ENCODE results near the gene OSBPL2.

The OSBPL2 gene

GRCh38 chr20:62242176-62242575 lies 3.9 kb downstream of the OSBPL2 start:
- TF ChIP-seq, protein P1, sequence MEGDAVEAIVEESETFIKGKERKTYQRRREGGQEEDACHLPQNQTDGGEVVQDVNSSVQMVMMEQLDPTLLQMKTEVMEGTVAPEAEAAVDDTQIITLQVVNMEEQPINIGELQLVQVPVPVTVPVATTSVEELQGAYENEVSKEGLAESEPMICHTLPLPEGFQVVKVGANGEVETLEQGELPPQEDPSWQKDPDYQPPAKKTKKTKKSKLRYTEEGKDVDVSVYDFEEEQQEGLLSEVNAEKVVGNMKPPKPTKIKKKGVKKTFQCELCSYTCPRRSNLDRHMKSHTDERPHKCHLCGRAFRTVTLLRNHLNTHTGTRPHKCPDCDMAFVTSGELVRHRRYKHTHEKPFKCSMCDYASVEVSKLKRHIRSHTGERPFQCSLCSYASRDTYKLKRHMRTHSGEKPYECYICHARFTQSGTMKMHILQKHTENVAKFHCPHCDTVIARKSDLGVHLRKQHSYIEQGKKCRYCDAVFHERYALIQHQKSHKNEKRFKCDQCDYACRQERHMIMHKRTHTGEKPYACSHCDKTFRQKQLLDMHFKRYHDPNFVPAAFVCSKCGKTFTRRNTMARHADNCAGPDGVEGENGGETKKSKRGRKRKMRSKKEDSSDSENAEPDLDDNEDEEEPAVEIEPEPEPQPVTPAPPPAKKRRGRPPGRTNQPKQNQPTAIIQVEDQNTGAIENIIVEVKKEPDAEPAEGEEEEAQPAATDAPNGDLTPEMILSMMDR (IDR thresholded peaks at IDR 0.05; ENCODE audit: low read depth, low read length, missing control alignments) = no peak
- no peak for DNase-seq (ENCODE audit: low read depth)
- no peak overlapping the region for H3K4me3 ChIP-seq (ENCODE audit: low read depth, low read length)

DNA sequence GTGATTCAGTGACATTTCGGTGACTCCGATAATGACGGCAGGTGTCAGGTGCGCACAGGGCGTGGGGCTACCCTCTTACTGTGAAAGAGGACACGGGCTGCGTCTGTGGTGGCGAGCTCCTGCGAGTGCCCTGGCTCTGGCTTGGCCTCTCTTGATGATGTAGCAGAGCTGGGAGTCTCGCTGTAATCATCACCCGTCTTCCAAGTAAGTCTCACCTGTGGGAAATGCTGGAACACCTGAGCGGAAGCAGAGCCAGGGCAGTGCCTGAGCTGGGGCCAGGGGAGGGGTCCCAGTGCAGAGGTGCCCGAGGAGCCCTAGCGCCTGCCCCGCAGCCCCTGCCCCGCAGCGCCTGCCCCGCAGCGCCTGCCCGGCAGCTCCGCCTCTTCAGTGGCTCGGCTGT lies 4.8 kb downstream of the OSBPL2 start:
- H3K4me3 ChIP-seq (ENCODE audit: low read depth, low read length) = no peak overlapping the region
- DNase-seq (ENCODE audit: low read depth) = no peak
- TF ChIP-seq, protein P1 (IDR thresholded peaks at IDR 0.05; ENCODE audit: low read depth, low read length, missing control alignments) = no peak

DNA sequence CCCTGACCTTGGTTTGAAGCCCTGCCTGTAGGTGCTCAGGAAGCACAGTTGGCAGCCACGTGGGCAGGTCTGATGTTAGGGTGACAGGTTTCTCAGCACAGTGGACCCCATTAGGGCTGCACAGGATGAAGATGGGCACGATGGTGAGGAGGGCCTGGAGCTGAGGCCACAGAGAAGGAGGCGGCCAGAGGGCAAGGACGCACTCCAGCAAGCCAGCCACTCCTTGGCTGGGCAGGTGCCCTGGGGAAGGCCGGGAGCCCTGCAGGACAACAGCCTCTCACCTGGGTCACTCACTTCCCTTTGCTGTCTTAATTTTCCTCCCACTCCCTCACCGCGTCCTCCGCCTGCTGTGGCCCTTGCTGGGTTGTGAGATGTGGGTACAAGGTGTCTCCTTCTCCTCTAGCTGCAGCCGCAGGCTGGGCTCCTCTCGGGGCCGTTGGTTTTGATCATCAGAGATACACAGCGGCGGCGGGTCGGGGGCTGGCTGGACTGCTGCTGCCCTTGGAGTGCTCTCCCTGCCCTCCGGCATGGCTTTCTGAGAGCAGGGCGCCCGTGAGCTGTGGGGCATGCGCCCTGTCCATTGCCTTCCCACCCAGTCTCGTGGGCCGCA lies 5.7 kb downstream of the OSBPL2 start:
- TF ChIP-seq, protein P1 (IDR thresholded peaks at IDR 0.05; ENCODE audit: low read depth, low read length, missing control alignments) = no peak
- no peak overlapping the region for H3K4me3 ChIP-seq (ENCODE audit: low read depth, low read length)
- no peak for DNase-seq (ENCODE audit: low read depth)

GRCh38 chr20:62244644-62245108 lies 6.4 kb downstream of the OSBPL2 start:
- TF ChIP-seq, protein P1 (IDR thresholded peaks at IDR 0.05; ENCODE audit: low read depth, low read length, missing control alignments) = no peak
- DNase-seq (ENCODE audit: low read depth) = no peak
- no peak overlapping the region for H3K4me3 ChIP-seq (ENCODE audit: low read depth, low read length)

DNA sequence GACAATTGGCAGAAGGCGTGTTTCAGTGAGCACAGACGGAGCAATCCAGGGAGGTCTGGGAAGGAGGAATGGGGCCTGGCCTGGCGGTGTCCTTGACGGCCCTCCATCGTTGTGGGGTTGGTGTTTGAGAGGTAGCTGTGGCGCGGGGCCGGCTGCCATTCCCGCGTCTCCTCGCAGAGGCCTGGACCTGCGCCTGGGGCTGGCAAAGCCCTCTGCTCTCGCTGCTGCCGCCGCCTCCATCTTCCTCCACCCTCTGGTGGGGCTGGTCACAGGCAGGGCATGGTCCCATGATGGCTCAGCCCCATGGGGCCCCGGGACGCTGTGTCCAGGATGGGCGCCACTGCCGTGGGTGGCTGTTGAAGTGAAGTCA lies 7.6 kb downstream of the OSBPL2 start:
- no peak for DNase-seq (ENCODE audit: low read depth)
- TF ChIP-seq, protein P1 (IDR thresholded peaks at IDR 0.05; ENCODE audit: low read depth, low read length, missing control alignments) = no peak
- H3K4me3 ChIP-seq (ENCODE audit: low read depth, low read length) = no peak overlapping the region

GRCh38 chr20:62246431-62246830 lies 8.1 kb downstream of the OSBPL2 start:
- TF ChIP-seq, protein P1 (IDR thresholded peaks at IDR 0.05; ENCODE audit: low read depth, low read length, missing control alignments) = no peak
- DNase-seq (ENCODE audit: low read depth) = no peak
- no peak overlapping the region for H3K4me3 ChIP-seq (ENCODE audit: low read depth, low read length)
